Middle frontal gyrus (tissue), 1 donor: ENCODE measurements around the gene C9orf72.

Experiments
- DNase-seq: peaks from one replicate; pipeline ENCODE4 v3.0.0-alpha.2; 2015; ENCODE audit warnings: low spot score; ENCODE audit errors: extremely low spot score

C9orf72 gene

GRCh38 chr9:27581826-27582225, 8.5 kb upstream of the C9orf72 start:
- DNase-seq = no peak

DNA sequence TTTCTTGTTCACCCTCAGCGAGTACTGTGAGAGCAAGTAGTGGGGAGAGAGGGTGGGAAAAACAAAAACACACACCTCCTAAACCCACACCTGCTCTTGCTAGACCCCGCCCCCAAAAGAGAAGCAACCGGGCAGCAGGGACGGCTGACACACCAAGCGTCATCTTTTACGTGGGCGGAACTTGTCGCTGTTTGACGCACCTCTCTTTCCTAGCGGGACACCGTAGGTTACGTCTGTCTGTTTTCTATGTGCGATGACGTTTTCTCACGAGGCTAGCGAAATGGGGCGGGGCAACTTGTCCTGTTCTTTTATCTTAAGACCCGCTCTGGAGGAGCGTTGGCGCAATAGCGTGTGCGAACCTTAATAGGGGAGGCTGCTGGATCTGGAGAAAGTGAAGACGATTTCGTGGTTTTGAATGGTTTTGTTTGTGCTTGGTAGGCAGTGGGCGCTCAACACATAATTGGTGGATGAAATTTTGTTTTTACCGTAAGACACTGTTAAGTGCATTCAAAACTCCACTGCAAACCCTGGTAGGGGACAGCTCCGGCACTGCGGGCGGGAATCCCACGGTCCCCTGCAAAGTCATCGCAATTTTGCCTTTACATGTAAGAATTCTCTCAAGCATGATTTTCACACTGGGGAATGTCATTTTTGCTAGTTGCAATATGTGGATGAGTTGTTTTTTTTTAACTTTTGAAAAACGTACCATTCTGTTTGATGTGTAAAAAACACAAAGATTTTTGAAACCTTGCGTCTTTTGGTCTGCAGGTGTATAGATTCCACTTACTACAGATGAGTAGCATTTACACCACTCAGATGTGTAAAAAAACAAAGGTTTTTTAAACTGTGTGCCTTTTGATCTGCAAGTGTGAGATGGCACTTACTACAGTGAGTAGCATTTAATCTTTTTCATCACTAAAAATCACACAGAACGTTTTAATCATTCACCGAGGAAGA, 631 bp upstream of the C9orf72 start:
- DNase-seq = peak; percentile 96

GRCh38 chr9:27572566-27572917, 739 bp downstream of the C9orf72 start:
- DNase-seq = no peak

DNA sequence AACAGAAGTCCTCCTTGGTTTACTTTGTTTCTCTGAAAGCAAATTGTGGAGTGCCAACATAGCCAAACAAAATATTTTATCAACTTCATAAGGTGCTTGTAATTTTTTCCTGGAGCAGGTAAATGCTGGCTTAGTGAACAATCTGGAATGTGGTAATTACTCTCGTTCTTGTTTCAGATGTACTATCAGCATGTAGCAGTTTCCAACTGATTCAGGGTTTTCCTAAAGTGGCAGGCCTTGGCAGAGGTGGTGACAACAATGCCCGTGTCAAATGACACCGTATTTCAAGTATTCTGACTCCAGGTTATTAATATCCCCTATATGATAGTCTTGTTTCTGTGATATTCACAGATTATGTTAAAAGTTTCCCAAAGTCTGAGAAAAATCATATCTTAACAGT, 1.2 kb downstream of the C9orf72 start:
- DNase-seq = no peak

- DNase-seq = no peak
These were observed 2.3 kb downstream of the C9orf72 start for GRCh38 chr9:27571011-27571410.

- DNase-seq = no peak
These were observed 3.9 kb downstream of the C9orf72 start for GRCh38 chr9:27569406-27569805.

GRCh38 chr9:27566118-27566517, 7.2 kb downstream of the C9orf72 start:
- DNase-seq = no peak

DNA sequence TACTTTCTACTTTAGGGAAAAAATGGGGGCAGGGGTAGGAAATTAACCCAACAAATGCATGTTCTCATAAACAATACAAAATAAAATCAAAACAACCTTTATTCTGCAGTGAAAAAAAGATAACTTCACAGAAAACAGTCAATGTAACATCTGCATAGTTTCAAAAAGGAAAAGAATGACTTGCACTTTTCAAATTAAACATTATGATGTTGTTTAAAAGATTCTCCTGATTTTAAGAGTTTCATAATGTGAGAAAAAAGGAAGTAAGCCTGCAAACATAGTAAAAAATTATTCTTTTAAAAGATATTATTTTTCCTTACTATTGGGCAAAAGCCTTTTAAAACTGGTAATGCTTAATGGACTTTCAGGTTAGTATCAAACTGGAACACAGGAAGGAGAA, 7.6 kb downstream of the C9orf72 start:
- DNase-seq = no peak

- DNase-seq = no peak
These were observed 8.6 kb downstream of the C9orf72 start for GRCh38 chr9:27564670-27565069.

- DNase-seq = no peak
These were observed 9.4 kb downstream of the C9orf72 start for GRCh38 chr9:27563738-27564430.

- DNase-seq = no peak
These were observed 11.6 kb downstream of the C9orf72 start for GRCh38 chr9:27561685-27562084.

GRCh38 chr9:27560457-27560856, 12.8 kb downstream of the C9orf72 start:
- no peak for DNase-seq

GRCh38 chr9:27558307-27558706, 15.0 kb downstream of the C9orf72 start:
- DNase-seq = no peak

- no peak for DNase-seq
These were observed 16.8 kb downstream of the C9orf72 start for GRCh38 chr9:27556470-27556869.

DNA sequence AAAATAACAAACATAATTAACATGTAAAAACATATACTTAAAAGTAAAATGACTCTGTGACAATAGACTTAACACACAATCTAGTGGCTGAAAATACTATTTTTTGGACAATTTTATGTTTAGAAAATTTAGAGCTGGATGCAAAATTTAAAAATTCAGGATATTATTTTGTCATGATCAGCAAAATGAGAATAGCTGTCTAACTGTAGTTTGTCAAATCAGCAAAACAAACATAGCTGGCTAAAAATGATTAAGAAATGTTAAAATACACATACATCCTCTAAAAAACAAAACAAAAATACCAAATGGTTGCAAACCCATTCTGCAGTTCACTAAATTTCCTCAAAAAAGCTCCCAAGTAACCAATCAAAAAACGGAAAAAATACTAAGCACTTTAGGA, 18.6 kb downstream of the C9orf72 start:
- DNase-seq = no peak

DNA sequence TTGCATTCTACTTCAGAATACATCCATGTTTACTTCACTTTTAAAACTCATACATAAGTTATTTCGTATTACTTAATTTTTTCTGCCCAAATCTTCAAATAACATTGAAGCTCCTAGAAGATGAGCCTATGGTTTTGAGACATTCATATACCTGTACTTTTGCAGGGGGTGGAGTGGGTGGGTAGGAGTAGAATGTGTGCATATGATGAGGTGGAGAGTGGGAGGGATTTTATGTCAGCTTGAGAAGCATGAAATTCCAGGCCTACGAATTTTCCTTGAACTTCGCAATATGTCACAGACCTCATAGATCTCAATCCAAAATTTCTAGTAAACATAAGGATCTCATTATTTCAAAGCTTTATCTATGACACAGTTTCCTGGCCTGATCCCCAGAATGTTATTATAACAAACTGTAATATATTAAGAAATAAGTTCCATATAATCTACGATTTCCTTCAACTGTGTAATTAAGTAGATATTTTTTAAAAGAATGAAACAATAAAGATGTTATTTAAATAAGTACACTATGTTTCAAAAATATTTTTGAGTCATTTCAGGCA, 24.0 kb downstream of the C9orf72 start:
- no peak for DNase-seq

DNA sequence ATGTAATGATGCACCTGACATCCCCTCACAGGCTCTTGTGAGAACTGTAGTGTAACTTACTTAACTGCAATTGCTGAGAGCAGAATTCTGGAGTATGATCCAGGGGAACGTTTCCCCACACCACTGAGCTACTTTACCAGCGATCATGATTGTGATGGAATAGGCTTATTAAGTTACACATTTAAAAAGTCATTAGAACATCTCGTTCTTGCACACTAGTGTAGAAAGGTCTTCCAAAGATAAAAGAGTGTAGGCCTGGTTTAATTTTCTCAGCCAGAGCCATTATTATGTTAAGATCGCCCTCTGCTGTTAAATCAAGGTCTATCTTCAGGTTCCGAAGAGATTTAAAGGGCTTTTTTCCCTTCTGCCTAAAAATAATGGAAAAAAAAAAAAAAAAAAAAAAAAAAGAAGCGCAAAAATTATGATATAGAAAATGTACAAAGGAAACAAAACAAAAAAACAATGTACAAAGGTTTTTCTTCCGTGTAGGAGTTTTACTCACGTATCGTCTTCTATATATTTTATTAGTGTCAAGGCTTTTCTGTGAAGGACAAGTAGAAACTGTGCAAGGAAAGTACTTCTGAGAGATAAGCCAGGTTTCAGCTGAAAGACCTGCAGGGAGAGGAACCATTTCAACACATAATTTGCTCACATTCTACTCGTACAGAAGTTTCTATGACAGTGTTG, 25.1 kb downstream of the C9orf72 start:
- DNase-seq = peak; percentile 54

DNA sequence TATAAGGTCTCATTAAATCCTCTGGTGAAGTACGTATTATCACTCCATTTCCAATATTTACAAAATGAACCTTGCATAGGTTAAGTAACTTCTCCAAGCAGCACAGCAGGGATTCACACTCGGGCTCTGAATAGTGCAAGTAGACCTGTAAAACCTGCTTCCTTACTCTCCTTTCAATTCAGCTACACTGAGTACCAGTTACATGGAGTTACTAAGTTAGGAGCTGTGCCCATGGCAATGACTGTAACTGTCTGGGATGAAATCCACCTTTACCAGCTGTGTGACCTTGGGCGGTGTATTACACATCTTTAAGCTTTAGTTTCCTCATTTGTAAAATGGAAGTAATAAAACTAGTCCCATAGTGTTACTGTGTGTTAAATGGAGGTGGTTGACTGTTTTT, 27.8 kb downstream of the C9orf72 start:
- DNase-seq = no peak

- no peak for DNase-seq
These were observed 30.8 kb downstream of the C9orf72 start for GRCh38 chr9:27542508-27542907.

- DNase-seq = no peak
These were observed 31.5 kb downstream of the C9orf72 start for GRCh38 chr9:27541740-27542139.

- no peak for DNase-seq
These were observed 32.8 kb downstream of the C9orf72 start for GRCh38 chr9:27540502-27540901.
